Hematopoietic multipotent progenitor cell treated with erythropoietin and hydrocortisone succinate and interleukin-3 and kit ligand, for 8 days (in vitro differentiated cells): ENCODE measurements around the gene SRMS.
"Not testable (repeated sequence)": the region's sequence is repeated elsewhere in the genome, so short reads cannot be mapped to it uniquely, and the experiment has no call there.

Experiments used
- DNase-seq: peaks from one replicate; pipeline ENCODE4 v3.0.0-alpha.2; 2015

SRMS gene

GRCh38 chr20:63578224-63579016 is 30.9 kb upstream of the SRMS start:
- no peak for DNase-seq

- no peak for DNase-seq
Measured at GRCh38 chr20:63577317-63577894, 29.9 kb upstream of the SRMS start.

- no peak for DNase-seq
Measured at GRCh38 chr20:63576311-63576710, 28.8 kb upstream of the SRMS start.

DNA sequence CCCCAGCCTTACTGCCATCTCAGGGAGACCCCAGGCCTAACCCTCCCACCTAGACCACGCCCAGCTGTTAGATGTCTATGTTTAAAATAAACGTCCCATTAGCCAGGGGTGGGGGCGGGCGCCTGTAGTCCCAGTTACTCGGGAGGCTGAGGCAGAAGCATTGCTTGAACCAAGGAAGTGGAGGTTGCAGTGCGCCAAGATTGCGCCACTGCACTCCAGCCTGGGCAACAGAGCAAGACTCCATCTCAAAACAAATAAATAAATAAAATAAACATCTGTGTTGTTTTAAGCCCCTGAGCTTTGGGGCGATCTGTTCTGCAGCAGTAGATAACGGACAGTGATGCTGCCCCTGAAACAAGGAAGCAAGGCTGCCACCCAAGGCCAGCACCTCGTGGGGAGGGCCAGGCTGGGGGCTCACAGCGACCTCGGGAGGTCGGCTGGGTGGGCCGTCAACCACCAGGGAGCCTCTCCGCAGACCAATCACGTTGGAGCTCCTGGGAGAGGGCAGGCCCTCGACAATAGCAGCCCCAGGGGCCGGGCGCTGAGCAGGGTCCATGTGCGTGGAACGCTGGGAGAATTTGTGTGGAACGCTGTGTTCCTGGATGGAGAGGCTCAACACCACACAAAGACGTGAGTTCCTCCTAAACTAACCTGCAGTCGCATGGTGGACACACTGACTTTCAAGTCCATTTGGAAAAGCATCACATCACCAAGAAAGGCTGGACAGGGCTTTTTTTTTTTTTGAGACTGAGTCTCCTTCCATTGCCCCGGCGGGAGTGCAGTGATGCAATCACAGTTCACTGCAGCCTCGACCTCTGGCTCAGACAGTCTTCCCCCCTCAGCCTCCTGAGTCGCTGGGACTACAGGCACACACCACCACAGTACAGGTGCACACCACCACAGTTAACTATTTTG is 27.5 kb upstream of the SRMS start:
- no peak for DNase-seq

GRCh38 chr20:63574156-63574828 is 26.7 kb upstream of the SRMS start, which contains the start of gene HELZ2:
Gene HELZ2, minus strand, starts transcription at chr20:63574239. Its CDS starts 1,854 bp downstream, at chr20:63572385.
- DNase-seq, result peak; percentile 54

GRCh38 chr20:63573647-63574131 is 26.1 kb upstream of the SRMS start:
- DNase-seq, result no peak

DNA sequence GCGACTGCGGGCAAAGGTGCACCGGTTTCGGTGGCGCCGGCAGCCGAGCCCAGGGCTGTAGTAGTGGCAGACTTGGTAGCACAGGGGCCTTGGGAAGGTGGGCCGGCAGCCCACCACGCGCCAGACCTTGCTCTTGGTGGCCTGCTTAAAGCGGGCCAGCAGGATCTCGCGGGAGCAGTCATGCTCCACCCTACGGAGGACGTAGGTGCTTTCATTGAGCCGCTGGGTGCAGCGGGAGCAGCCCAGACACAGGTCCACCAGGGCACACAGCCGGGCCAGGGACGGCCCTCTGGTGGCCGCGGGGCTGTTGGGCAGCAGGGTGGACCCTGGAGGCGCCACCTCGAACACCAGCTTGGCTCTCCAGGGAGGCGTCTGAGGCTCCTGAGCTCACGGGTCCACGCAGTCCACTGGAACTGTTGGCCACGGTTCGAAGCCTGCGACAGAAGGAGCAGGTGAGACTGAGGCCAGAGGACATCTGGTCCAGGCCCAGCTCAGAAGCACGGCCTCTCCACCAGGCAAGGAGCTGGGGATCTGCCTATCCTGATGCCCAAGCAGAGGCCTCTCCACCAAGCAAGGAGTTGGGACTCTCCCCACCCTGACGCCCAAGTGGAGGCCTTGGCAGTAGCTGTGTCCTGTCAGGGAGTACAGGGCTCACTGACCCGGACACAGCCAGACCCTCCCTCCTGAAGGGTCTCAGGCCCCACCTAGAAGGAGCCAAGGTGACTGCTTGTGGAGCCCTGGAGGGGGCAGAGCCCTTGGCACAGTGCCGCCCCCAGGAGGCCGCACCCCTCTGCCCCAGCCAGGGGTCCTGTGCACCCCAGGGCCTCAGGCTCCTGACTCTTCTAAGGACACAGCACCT is 25.5 kb upstream of the SRMS start:
- no peak for DNase-seq

- DNase-seq, result no peak
Measured at GRCh38 chr20:63572071-63572787, 24.7 kb upstream of the SRMS start.

GRCh38 chr20:63571087-63571478 is 23.5 kb upstream of the SRMS start:
- DNase-seq, result not testable (repeated sequence)

DNA sequence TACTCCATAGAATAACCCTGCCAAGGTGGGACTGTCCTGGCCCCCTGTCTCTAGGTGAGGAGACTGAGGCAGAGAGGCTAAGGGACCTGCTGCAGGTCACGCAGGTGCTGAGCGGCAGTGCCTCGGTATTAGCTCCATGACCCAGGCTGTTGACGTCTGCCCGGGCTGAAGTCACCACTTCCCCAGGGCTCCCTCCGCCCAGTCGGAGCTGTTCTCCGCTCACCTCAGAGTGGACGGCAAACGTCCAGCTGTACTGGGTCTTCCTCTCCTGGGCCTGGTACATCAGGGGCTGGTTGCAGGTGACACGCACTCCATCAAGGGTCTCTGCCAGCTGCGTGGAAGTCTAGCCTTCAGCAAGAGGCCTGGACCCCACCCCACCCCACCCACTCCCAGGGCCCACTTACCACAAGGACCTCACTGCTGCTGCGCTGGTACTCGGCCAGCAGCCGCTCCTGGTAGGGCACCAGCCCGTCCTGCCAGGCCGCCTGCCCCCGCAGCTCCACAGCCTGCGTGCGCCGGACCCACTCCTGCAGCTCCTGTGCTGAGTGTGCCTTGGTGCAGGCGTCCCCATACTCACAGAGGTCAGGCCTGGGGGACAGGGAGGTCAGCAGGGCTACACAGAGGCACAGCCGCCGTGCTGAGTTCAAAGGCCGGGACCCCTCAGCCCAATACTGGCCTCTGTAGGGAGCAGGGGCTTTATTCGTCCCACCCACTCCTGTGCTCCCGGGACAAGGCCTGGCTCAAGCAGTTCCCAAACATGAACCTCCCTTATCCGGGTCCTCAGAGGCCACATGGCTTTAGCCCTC is 22.9 kb upstream of the SRMS start:
- no peak for DNase-seq

DNA sequence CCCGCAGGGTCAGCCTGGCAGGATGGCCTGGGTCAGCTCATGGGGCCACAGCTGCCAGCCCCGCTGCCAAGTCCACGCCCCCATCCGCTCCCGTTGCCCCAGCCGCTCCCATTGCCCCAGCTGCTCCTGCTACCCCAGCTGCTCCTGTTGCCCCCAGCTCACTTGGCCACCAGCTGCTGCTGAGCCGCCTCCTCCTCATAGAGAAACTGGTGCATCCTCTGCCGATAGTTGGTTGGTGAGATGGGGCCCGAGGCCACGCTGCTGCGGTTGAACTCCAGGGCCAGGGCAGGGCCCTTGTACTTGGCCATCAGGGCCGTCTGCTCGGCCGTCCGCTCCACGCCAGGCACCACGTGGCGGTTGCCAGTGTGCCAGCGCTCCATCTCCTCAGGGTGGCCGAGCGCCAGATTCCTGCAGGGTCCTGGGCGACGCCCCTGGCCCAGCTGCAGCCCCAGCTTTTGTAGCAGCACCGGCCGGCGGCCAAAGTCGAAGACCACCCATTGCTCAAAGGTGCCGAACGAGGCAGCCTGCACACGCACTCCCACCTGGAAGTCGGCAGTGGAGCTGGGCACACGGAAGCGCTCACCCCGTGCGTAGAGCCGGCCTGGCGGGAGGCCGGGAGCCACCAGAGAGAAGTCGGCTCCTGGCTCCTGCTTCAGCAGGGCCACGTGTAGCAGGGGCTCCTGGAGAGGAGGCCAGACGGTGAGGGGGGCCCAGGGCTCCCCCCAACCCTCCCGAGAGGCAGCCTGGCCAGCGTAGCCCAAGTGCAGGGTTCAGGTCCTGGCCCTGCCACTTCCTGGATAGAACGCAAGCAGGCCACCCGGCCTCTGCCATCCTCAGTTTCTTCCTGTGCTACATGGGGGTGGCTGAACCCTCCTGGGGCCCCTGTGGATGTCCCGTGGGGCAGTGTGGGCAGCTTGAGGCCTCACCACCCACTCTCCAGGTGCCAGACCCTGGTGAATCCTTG is 21.7 kb upstream of the SRMS start:
- no peak for DNase-seq

GRCh38 chr20:63568170-63568981 is 20.8 kb upstream of the SRMS start:
- no peak for DNase-seq

DNA sequence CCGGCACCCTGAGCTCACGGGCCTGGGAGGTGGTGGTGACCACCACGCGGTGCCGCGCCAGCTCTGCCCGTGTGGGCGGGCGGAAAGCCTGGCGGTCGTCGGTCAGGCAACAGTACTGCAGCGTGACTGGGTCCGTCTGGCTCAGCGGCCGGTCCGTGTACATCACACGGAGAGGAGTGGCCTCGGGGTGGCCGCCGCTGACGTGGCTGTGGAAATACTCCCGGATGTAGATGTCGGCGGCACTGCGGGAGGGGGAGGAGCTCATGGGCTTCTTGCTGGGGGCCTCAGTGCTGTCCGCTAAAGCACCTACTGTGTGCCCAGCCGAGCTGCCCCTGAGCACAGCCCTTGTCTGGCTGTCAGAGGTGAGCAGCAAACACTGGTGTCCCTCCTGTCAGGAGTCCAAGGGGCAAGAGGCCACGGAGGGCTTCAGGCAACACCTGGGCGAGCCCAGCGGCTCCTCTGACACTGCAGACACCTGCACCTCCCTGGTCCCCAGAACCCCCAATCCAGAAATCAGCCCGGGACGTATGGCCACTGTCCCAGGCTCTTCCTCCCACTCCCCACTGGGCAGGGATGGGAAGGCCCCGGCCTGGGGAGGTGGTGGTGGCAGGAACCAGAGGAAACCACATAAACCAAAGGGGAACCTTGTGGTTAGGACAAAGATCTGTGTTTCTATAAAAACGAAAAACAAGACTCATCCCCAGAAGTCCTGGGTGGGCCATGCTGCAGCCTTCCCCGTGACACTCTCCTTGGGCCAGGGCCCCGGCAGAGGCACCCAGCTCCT is 20.0 kb upstream of the SRMS start:
- peak; percentile 47 for DNase-seq

- peak; percentile 23 for DNase-seq
Measured at GRCh38 chr20:63567136-63567385, 19.5 kb upstream of the SRMS start.

GRCh38 chr20:63566395-63567135 is 19.0 kb upstream of the SRMS start:
- no peak for DNase-seq

DNA sequence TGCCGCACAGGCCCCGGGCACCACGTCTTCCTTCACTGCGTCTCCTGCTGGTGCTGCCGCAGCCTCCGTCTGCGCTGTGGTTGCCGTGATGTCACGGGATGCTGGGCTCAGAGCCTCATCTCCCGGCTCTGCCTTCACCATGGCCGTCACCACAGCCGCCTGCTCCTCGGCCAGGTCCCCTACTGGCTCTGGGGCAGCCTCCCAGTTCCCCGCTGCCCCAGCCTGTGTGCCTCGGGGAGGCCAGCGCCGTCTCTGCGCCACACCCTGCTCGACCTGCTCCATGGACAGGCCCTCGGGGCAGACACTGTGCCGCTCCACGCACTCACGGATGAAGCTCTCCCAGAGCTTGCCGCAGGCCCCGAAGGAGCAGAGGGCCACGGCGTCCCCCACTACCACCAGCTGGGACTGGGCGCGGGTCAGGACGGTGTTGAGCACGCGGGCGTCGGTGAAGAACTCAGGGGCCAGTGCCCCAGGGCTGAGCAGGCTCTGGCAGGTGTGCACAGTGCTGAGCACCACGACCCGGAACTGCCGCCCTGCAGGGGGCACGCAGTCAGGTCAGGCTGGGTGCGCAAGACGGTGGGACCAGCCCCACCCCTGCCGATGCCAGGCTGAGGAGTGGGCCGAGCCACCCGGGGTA is 18.3 kb upstream of the SRMS start:
- no peak for DNase-seq
